ENCODE measurements around the gene GTF2IRD1.

GTF2IRD1 gene

DNA sequence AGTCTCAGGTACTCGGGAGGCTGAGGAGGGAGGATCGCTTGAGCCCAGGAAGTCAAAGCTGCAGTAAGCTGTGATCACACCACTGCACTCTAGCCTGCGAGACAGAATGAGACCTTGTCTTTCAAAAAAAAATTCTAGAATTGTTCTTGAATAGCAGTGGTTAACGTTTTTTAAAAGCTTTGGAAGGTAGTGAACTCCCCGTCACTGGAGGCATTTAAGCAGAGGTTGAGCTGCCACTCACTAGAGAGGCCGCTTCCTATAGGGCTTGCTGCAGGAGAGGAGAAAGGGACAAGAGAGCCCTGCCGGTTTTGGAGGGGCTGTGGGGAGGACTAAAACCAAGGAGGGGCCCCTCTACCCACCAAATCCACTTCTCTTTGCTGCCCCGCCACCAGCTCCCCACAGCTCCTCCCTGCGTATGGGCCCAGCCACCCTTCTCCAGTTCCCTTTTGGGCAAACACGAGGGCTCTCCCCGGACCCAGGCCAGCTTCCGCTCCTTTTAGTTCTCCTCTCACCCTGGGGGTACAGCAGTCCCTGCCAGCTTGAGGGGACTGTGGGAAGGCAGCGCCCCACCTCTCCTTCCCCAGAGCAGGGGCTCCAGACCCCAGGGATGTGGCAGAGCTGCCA, 116.9 kb downstream of the GTF2IRD1 start:
- DNase-seq = no peak

- no peak for DNase-seq
Measured at GRCh38 chr7:74572301-74572979, 118.7 kb downstream of the GTF2IRD1 start.

GRCh38 chr7:74573512-74573911, 119.8 kb downstream of the GTF2IRD1 start:
- no peak for DNase-seq

DNA sequence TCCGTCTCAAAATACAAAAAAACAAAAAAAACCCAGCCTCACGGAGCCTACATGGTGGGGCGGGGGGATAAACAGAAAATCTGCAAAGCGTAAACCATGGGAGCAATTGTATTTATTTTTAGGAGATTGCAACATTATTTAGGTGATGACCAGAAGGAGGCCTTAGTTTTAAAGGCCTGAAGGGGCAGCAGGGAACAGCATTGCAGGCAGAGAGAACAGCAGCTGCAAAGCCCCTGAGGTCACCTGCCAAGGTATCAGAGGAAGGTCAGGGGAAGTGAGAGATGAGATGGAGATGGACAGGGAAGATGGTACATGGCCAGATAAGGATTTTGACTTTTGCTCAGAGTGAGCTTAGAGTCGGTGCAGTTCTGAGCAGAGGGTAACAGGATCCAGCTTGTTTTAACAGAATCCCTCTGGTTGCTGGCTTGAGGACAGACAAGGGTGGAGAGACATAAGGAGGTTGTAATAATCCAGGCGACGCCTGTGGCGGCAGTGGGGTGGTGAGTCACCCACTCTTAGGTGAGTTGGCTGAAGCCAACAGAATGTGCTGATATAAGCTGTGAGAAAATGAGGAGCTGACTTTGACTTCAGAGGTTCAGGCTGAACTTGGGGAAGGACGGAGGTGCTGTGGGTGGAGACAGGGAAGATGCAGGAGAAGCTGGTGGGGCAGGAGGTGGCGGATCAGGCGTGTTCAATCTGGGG, 121.5 kb downstream of the GTF2IRD1 start:
- no peak for DNase-seq

DNA sequence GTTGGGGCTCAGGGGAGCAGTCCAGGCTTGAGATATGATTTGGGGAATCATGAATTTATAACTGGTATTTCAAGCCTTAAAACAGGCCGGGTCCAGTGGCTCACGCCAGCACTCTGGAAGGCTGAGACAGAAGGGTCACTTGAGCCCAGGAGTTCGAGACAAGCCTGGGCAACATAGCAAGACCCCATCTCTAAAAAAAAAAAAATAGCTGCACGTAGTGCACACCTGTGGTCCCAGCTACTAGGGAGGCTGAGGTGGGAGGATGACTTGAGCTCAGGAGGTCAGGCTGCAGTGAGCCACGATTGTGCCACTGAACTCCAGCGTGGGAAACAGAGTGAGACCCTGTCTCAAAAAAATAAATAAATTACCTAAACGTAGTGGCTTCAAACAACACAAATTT, 122.1 kb downstream of the GTF2IRD1 start:
- no peak for DNase-seq

- no peak for DNase-seq
Measured at GRCh38 chr7:74579800-74580685, 126.3 kb downstream of the GTF2IRD1 start.

DNA sequence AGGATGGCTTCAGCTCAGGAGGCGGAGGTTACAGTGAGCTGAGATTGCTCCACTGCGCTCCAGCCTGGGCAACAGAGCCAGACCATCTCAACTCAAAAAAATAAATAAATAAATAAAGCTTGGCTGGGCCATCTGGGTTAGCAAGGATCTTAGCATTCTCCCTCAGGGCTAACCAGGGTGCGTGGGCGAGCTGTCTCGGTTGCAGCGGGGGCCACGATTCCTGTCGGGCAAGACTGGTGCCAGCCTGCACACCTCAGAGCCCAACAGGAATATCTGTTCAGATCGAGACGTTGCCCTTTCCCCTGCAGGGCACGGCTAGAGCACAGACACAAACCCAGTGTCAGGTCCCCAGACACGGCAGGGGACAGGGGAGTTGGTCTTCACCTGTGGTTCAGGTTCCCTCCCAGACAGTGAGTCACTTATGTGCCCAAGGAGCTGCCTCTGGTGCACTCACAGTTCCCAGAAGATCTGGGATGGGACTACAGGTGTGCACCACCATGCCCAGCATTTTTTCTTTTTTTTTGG, 128.3 kb downstream of the GTF2IRD1 start:
- DNase-seq = no peak

DNA sequence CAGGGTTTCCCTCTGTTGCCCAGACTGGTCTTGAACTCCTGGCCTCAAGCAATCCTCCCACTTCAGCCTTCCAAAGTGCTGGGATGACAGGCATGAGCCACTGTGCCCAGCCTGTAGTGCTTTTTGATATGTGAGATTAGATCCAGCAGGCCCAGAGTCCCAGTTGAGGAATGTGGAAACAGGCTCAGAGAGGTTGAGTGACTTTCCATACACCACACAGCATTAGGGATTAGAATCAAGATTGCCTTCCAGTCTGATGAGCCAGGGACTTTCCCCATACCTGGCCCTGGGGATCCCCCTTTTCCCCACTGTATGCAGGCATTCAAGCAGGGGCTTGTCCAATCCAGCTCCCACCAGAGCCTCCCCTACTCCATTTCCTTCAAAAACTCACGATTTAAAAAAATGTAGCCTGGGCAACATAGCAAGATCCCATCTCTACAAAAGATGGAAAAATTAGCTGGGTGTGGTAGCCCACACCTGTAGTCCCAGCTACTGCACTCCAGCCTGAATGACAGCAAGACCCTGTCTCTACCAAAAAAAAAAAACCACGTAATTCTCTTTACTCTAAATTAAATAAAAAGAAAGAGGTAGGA, 128.8 kb downstream of the GTF2IRD1 start:
- no peak for DNase-seq

GRCh38 chr7:74583630-74584029, 129.9 kb downstream of the GTF2IRD1 start:
- DNase-seq = no peak

GRCh38 chr7:74584160-74584954, 130.7 kb downstream of the GTF2IRD1 start:
- no peak for DNase-seq

- no peak for DNase-seq
Measured at GRCh38 chr7:74585844-74586243, 132.1 kb downstream of the GTF2IRD1 start.

- no peak for DNase-seq
Measured at GRCh38 chr7:74586258-74587175, 132.8 kb downstream of the GTF2IRD1 start.

DNA sequence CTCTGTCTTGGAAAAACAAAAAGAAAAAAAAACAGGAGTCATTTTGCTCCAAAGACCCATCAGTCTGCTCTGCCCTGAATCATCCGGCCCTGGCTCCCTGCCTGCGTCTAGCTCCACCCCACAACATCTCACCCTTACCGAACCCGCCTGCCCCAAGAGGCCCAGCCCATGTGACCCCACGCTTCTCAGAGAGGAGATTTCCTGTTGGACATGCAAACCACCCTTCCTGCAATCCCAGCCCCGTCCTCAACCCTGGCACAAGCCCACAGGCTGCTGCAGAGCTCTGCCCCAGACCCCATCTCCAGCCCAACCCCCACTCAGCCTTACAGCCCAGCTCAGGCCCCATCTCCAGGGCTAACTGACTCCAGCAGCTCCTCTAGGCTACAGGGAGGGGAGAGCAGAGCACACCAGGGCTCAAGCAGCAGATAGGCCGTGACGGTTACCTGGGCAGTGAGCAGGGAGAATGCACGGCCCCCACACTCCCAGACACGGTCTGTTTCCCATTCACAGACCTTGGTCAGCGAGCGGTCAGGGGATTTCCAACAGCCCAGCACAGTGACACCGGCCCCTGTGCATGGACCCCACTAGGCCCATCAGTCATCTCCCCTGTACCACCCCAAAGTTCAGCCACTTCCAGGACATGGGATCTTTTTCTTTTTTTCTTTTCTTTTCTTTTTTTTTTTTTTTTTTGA, 133.9 kb downstream of the GTF2IRD1 start:
- no peak for DNase-seq

DNA sequence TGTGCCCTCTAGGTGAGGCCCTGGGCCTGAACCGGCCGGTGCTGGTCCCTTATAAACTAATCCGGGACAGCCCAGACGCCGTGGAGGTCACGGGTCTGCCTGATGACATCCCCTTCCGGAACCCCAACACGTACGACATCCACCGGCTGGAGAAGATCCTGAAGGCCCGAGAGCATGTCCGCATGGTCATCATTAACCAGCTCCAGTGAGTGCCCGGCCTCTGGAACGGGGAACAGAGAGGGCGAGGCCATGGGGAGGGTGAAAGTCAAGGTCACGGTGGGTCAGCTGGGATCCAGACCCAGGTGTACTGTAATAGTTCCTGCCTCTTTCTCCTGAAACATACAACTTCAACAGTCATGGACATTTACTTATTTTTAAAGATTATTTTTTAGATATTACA, 137.1 kb downstream of the GTF2IRD1 start:
- DNase-seq = no peak

DNA sequence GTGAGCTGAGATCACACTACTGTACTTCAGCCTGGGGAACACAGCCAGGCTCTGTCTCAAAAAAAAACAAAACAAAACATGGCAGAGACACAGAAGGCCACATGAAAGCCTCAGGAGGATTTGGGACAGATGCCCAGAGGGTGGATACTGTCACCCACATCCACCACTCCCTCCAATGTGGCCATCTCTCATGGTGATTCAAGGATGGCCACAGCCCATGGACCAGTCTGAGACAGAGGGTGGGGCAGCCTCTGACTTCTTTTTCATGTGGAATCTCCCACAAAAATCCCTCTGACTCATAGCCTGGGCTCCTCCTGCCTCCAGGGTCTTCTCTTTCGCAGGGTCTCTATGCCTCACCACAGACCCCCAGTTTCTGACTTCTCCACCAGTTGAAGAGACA, 144.9 kb downstream of the GTF2IRD1 start:
- DNase-seq = no peak

GRCh38 chr7:74599244-74599643, 145.5 kb downstream of the GTF2IRD1 start:
- DNase-seq = peak; percentile 57

DNA sequence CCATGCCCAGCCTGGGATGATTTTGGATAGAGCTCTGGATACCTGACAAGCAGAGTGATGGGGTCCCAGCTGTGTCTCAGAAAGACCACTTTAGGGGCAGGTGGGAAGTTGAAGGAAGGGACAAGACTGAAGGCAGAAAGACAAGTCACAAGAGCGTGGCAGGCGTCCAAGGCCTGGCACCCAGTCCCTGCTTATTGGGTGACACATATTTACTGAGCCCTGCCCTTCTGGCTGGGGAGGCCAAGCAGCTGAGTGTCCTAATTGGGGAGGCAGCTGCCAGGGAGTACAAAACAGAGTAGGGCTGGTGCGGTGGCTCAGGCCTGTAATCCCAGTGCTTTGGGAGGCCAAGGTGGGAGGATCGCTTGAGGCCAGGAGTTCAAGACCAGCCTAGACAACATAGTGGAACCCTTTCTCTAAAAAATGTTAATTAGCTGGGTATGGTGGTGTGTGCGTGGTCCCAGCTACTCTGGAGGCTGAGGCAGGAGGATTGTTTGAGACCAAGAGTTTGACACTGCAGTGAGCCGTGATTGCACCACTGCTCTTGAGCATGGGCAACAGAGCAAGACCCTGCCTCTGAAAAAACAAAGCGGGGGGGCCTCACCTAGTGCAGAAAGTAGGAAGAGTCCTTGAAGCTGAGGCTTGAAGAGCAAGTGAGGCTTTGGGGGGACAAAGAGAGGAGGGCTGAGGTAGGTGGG, 150.8 kb downstream of the GTF2IRD1 start:
- no peak for DNase-seq

- peak; percentile 45 for DNase-seq
Measured at GRCh38 chr7:74606101-74606908, 152.6 kb downstream of the GTF2IRD1 start.
